ENCODE data around the gene LPIN2. TPM values are rescaled to one million over a fixed set of nuclear protein-coding genes. Genes with fewer than 3 reads are reported as not detected.

Gene LPIN2
- total RNA-seq, 2 donors from 2014 or later = 57.8 to 80.3 TPM

DNA sequence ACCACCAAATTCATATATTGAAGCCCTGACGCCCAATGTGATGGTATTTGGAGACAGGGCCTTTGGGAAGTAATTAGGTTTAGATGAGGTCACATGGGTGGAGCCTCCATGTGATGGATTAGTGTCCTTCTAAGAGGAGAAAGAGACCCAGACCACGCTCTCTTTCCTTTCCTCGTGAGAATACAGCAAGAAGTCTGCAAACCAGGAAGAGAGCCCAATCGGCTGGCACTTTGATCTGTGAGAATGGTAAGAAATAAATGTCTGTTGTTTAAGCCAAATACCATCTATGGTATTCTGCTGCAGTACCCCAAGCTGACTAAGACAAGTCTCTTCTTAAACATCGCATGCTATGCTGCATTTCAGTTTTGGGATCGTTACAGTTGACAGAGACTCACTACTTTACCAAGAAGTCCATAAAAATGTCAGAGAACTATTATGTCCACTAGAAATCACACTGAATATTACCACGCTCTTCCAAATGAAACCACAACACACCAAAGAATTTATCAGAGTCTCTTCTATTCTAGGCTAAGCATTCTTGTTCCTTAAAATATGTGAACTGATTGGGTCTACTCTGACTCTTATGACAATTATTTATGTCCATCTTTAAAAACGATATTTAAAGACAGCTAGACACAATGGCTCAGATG lies 48.5 kb downstream of the LPIN2 start:
- DNase-seq (ENCODE audit: low spot score) = no peak
- Mint-ChIP-seq H3K9me3 (no peaks in the 10 kb centered on the region), H3K4me3 (peak overlapping the region; percentile 62), H3K36me3 (peaks cover 8% of the 10 kb centered on the region), H3K27ac (peak overlapping the region; percentile 95 to 98), H3K4me1 (ENCODE audit: low read depth in 2 of 2) (peaks cover 73 to 78% of the 10 kb centered on the region in 2 donors), H3K27me3 (no peaks in the 10 kb centered on the region)
- no peak for ATAC-seq

Other genes with a start within 250 kb of the LPIN2 start
- gene EMILIN2, start 166.1 kb downstream of the LPIN2 start, total RNA-seq = 10 to 100 TPM; 20.8 to 49.1 TPM
- under 1 TPM; 0.88 to 0.98 TPM for gene MYOM1, start 206.8 kb upstream of the LPIN2 start, total RNA-seq
- 100 to 1,000 TPM; 260 to 658 TPM for gene MYL12A, start 234.7 kb upstream of the LPIN2 start, total RNA-seq
- 100 to 1,000 TPM; 192 to 310 TPM for gene MYL12B, start 249.0 kb upstream of the LPIN2 start, total RNA-seq